A549 (cell line): ENCODE data around the gene ADAMTS19. TPM values are rescaled to one million over a fixed set of nuclear protein-coding genes. Genes with fewer than 3 reads are reported as not detected.

Experiments used
- ATAC-seq, 2 experiments: fragments of 200-7000 bp in 1 of 2; fragments of >200 bp in 1 of 2; cut with Nextera tagmentation in 1 of 2; cut with Tn5 transposase in 1 of 2; 3 replicates each; pipeline versions ENCODE4 v1.8.0 to v1.9.1; 2018 to 2020; ENCODE audit warnings: mild to moderate bottlenecking in 1 of 2, moderate library complexity in 1 of 2
- CTCF ChIA-PET: fragments of 300-600 bp; sonication (Branson Sonifier 250); formaldehyde crosslinking; extraction: SDS; loops from one replicate; lab custom pipeline; 2021; ENCODE audit warnings: antibody characterized with exemption, inconsistent platforms; lab: Yijun Ruan, JAX
- POLR2A ChIA-PET: fragments of 350-600 bp; formaldehyde crosslinking; extraction: SDS; loops from one replicate; lab custom pipeline; 2021; ENCODE audit warnings: antibody characterized with exemption, inconsistent platforms; lab: Yijun Ruan, JAX
- DNase-seq, 2 experiments: peaks; one replicate each; pipeline versions ENCODE4 v3.0.0 to v3.0.0-alpha.2; 2011 to 2016; ENCODE audit warnings: low read depth in 1 of 2, low spot score in 1 of 2
- FAIRE-seq: peaks from 2 replicates; lab custom pipeline; 2011; peaks lifted over from hg19 to GRCh38; lab: Jason Lieb, UNC
- H3K27ac ChIP-seq, 2 experiments: fragments of >200 bp; sonication (Bioruptor Twin); formaldehyde crosslinking; 3 replicates each; pipeline ENCODE4 v1.5.1; 2016 to 2017
- H3K4me1 ChIP-seq: fragments of >200 bp; sonication (Bioruptor Twin); formaldehyde crosslinking; 3 replicates; pipeline ENCODE4 v1.6.1; 2016
- H3K4me2 ChIP-seq: fragments of >200 bp; sonication (Bioruptor Twin); formaldehyde crosslinking; 3 replicates; pipeline ENCODE4 v1.6.1; 2016
- H3K4me3 ChIP-seq: fragments of >200 bp; sonication (Bioruptor Twin); formaldehyde crosslinking; 3 replicates; pipeline ENCODE4 v1.5.1; 2016
- H3K9me3 ChIP-seq: fragments of >200 bp; sonication (Bioruptor Twin); formaldehyde crosslinking; 3 replicates; pipeline ENCODE4 v1.6.1; 2016
- CEBPB ChIP-seq, 2 experiments: fragments of >200 bp in 1 of 2; sonication (Bioruptor Twin) in 1 of 2; formaldehyde crosslinking in 1 of 2; IDR thresholded peaks; 2 replicates each; pipeline ENCODE4 v1.6.1; 2012 to 2016
- CHD2 ChIP-seq: fragments of 150-350 bp; IDR thresholded peaks from 2 replicates; pipeline ENCODE4 v1.6.1; 2014; ENCODE audit warnings: low read length; ENCODE audit not compliant: partially characterized antibody
- CHD4 ChIP-seq: fragments of 200-600 bp; sonication (generic); IDR thresholded peaks from 2 replicates; pipeline ENCODE4 v1.6.1; 2016; ENCODE audit warnings: antibody characterized with exemption, mild to moderate bottlenecking, borderline replicate concordance
- EHF ChIP-seq: fragments of 250-450 bp; sonication (Bioruptor Pico); IDR thresholded peaks from 2 replicates; pipeline ENCODE4 v1.5.0; 2020; ENCODE audit warnings: mild to moderate bottlenecking
- FOSB ChIP-seq: fragments of 250-450 bp; sonication (Bioruptor Pico); IDR thresholded peaks from 2 replicates; pipeline ENCODE4 v1.5.0; 2020; ENCODE audit warnings: mild to moderate bottlenecking, moderate library complexity
- FOSL2 ChIP-seq, 2 experiments: fragments of 450-650 bp in 1 of 2; fragments of >200 bp in 1 of 2; sonication (Bioruptor Twin) in 1 of 2; formaldehyde crosslinking; IDR thresholded peaks; 2 replicates each; pipeline versions ENCODE4 v1.5.0 to v1.6.1; 2016 to 2020; ENCODE audit warnings: mild to moderate bottlenecking in 1 of 2, moderate library complexity in 1 of 2
- FOXS1 ChIP-seq: fragments of 250-450 bp; sonication (Bioruptor Pico); IDR thresholded peaks from 2 replicates; pipeline ENCODE4 v1.5.0; 2020; ENCODE audit warnings: mild to moderate bottlenecking, moderate library complexity
- GATA3 ChIP-seq: IDR thresholded peaks from 2 replicates; pipeline ENCODE4 v1.6.1; 2012; ENCODE audit warnings: borderline replicate concordance
- HDAC2 ChIP-seq: fragments of 200-600 bp; sonication (generic); IDR thresholded peaks from 2 replicates; pipeline ENCODE4 v1.6.1; 2016
- HEYL ChIP-seq: fragments of 250-450 bp; sonication (Bioruptor Pico); IDR thresholded peaks from 2 replicates; pipeline ENCODE4 v1.8.0; 2021; ENCODE audit warnings: mild to moderate bottlenecking, moderate library complexity
- HOXB13 ChIP-seq: fragments of 250-450 bp; sonication (Bioruptor Pico); IDR thresholded peaks from 2 replicates; pipeline ENCODE4 v1.5.0; 2020; ENCODE audit warnings: low read depth, mild to moderate bottlenecking, moderate library complexity
- JUN ChIP-seq, 2 experiments: fragments of >200 bp; sonication (Bioruptor Twin); formaldehyde crosslinking; IDR thresholded peaks; 2 replicates in 1 of 2; 3 replicates in 1 of 2; pipeline ENCODE4 v1.6.1; 2016 to 2017
- JUNB ChIP-seq: fragments of >200 bp; sonication (Bioruptor Twin); formaldehyde crosslinking; IDR thresholded peaks from 2 replicates; pipeline ENCODE4 v1.6.1; 2016
- KDM1A ChIP-seq: fragments of 200-600 bp; sonication (generic); IDR thresholded peaks from 2 replicates; pipeline ENCODE4 v1.6.1; 2016; ENCODE audit warnings: low read depth, mild to moderate bottlenecking
- KDM5A ChIP-seq: fragments of 200-600 bp; sonication (generic); IDR thresholded peaks from 2 replicates; pipeline ENCODE4 v1.6.1; 2016; ENCODE audit warnings: antibody characterized with exemption, mild to moderate bottlenecking
- MYC ChIP-seq: IDR thresholded peaks from 2 replicates; pipeline ENCODE4 v1.6.1; 2012; ENCODE audit warnings: mild to moderate bottlenecking, inconsistent platforms, low read length, improper control_type of control experiment, borderline replicate concordance
- NFE2L2 ChIP-seq: fragments of 150-350 bp; conservative IDR thresholded peaks from 2 replicates; pipeline ENCODE4 v1.6.1; 2014; ENCODE audit warnings: low read length
- NPAS2 ChIP-seq: fragments of 250-450 bp; sonication (Bioruptor Pico); IDR thresholded peaks from 2 replicates; pipeline ENCODE4 v1.8.0; 2022; ENCODE audit warnings: mild to moderate bottlenecking, moderate library complexity, borderline replicate concordance
- NR3C1 ChIP-seq: fragments of >200 bp; sonication (Bioruptor Twin); formaldehyde crosslinking; IDR thresholded peaks from 3 replicates; pipeline ENCODE4 v1.6.1; 2017
- POLR2AphosphoS2 ChIP-seq: conservative IDR thresholded peaks from 2 replicates; pipeline ENCODE4 v1.6.1; 2012; ENCODE audit warnings: low read length, improper control_type of control experiment, inconsistent platforms
- RAD21 ChIP-seq, 2 experiments: fragments of >200 bp in 1 of 2; sonication (Bioruptor Twin) in 1 of 2; formaldehyde crosslinking in 1 of 2; IDR thresholded peaks in 1 of 2; conservative IDR thresholded peaks in 1 of 2; 2 replicates in 1 of 2; 3 replicates in 1 of 2; pipeline ENCODE4 v1.6.1; 2012 to 2018; ENCODE audit warnings: inconsistent platforms in 1 of 2
- RFX5 ChIP-seq: fragments of 450-650 bp; IDR thresholded peaks from 2 replicates; pipeline ENCODE4 v1.7.1; 2014; ENCODE audit warnings: antibody characterized with exemption, mild to moderate bottlenecking, moderate library complexity
- RNF2 ChIP-seq: fragments of 200-600 bp; sonication (generic); IDR thresholded peaks from 2 replicates; pipeline ENCODE4 v1.6.1; 2016; ENCODE audit warnings: low read depth, mild to moderate bottlenecking, antibody characterized with exemption, moderate library complexity, borderline replicate concordance
- SMC3 ChIP-seq: fragments of >200 bp; sonication (Bioruptor Twin); formaldehyde crosslinking; IDR thresholded peaks from 3 replicates; pipeline ENCODE4 v1.6.1; 2018; ENCODE audit warnings: inconsistent platforms
- SREBF2 ChIP-seq: fragments of 450-650 bp; IDR thresholded peaks from 2 replicates; pipeline ENCODE4 v1.6.1; 2014; ENCODE audit warnings: mild to moderate bottlenecking, moderate library complexity
- TFCP2L1 ChIP-seq: fragments of 250-450 bp; sonication (Bioruptor Pico); IDR thresholded peaks from 2 replicates; pipeline ENCODE4 v1.5.0; 2021; ENCODE audit warnings: mild to moderate bottlenecking
- TP53 ChIP-seq: fragments of 250-450 bp; sonication (Bioruptor Pico); IDR thresholded peaks from 2 replicates; pipeline ENCODE4 v1.5.0; 2021; ENCODE audit warnings: mild to moderate bottlenecking, moderate library complexity
- ZC3H11A ChIP-seq: fragments of 450-650 bp; IDR thresholded peaks from 2 replicates; pipeline ENCODE4 v1.6.1; 2014; ENCODE audit warnings: antibody characterized with exemption, mild to moderate bottlenecking
- ZSCAN20 ChIP-seq: fragments of 250-450 bp; sonication (Bioruptor Pico); IDR thresholded peaks from 2 replicates; pipeline ENCODE4 v1.8.0; 2022; ENCODE audit warnings: mild to moderate bottlenecking, moderate library complexity
- WGBS: methylation state at CpG from one replicate; pipeline ENCODE4 v1.1.6; 2017; ENCODE audit errors: missing lambda C conversion rate; 5-methylcytosine and 5-hydroxymethylcytosine counted together
- polyA plus RNA-seq, 4 experiments: library from polyadenylated mRNA; depleted of rRNA in 3 of 4; stranded (reverse); fragments of >200 nt; fragmentation: RNase III in 1 of 4; extraction: RNeasy Plus Mini Kit Qiagen cat#74134 plus additional on column Dnase treatment in 1 of 4; gene quantifications; 2 replicates in 3 of 4; 3 replicates in 1 of 4; pipeline ENCODE4 v1.2.3, GENCODE V29; 2011 to 2017
- TF ChIP-seq, protein P1 (sequence below): fragments of 450-650 bp; IDR thresholded peaks from 2 replicates; pipeline ENCODE4 v1.6.1; 2014; ENCODE audit warnings: antibody characterized with exemption
- TF ChIP-seq, protein P2 (sequence below): fragments of >200 bp; sonication (Bioruptor Twin); formaldehyde crosslinking; IDR thresholded peaks from 2 replicates; pipeline ENCODE4 v1.6.1; 2016
- TF ChIP-seq, protein P3 (sequence below): fragments of >200 bp; sonication (Bioruptor Twin); formaldehyde crosslinking; IDR thresholded peaks from 3 replicates; pipeline ENCODE4 v1.5.1; 2016
- TF ChIP-seq, protein P4 (sequence below): IDR thresholded peaks from 2 replicates; pipeline ENCODE4 v1.6.1; 2012; ENCODE audit warnings: low read depth, borderline replicate concordance
- TF ChIP-seq, protein P5 (sequence below): fragments of 250-450 bp; sonication (Bioruptor Pico); IDR thresholded peaks from 2 replicates; pipeline ENCODE4 v1.5.0; 2020; ENCODE audit warnings: low read depth, mild to moderate bottlenecking, moderate library complexity

ADAMTS19 gene
- polyA plus RNA-seq, 2 of the 4 experiments (the other 2 are of a cell fraction): not detected

DNA sequence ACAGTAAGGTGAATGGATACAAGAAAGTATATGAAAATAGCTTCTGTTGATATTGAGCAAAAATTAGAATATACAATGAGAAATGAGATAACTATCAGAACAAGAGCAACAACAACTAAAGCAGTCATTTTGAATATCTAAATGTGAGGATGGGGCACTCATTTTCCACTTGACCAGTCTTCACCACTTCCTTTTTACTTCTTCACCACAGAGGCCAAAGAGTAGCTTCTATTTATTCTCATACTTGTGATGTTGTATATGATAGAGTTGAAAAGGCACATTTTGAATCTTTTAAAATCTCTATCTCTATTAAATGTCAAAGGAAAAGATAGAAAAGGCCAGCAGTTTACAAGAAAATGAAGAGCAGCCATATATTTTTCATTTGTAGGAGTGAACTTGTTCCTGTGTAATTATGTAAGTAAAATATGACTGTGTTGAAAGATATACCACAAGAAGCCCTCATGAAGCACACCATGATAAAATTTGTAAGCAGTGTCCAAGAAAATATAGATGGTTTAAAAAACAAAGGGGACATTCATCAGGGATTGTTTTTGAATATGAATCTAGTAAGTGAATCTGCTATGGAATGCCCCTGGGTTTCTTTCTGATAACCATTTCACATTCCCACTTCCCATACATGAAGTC lies 39.2 kb downstream of the ADAMTS19 start:
- no peak for FAIRE-seq
- Histone ChIP-seq H3K27ac (no peak overlapping the region), H3K4me3 (no peak overlapping the region), H3K4me1 (no peaks in the 10 kb centered on the region), H3K9me3 (no peaks in the 10 kb centered on the region), H3K4me2 (no peak overlapping the region)
- no peak for ATAC-seq
- POLR2A ChIA-PET: no interaction called here
- TF ChIP-seq JUNB: no peak
- TF ChIP-seq HDAC2: no peak
- no peak for TF ChIP-seq RFX5
- TF ChIP-seq TFCP2L1: no peak
- TF ChIP-seq MYC: no peak
- no peak for TF ChIP-seq HEYL
- TF ChIP-seq GATA3: no peak
- no peak for TF ChIP-seq NFE2L2
- TF ChIP-seq FOSB (CRISPR knock-in tag): no peak
- no peak for TF ChIP-seq JUN (IDR thresholded peaks at IDR 0.05)
- TF ChIP-seq FOSL2 (IDR thresholded peaks at IDR 0.05): no peak
- no peak for TF ChIP-seq FOSL2 (CRISPR knock-in tag; IDR thresholded peaks at IDR 0.05)
- TF ChIP-seq CHD4: no peak
- TF ChIP-seq EHF (CRISPR knock-in tag): no peak
- TF ChIP-seq RNF2: no peak
- TF ChIP-seq, protein P1, sequence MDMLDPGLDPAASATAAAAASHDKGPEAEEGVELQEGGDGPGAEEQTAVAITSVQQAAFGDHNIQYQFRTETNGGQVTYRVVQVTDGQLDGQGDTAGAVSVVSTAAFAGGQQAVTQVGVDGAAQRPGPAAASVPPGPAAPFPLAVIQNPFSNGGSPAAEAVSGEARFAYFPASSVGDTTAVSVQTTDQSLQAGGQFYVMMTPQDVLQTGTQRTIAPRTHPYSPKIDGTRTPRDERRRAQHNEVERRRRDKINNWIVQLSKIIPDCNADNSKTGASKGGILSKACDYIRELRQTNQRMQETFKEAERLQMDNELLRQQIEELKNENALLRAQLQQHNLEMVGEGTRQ: no peak
- TF ChIP-seq SMC3: no peak
- no peak for TF ChIP-seq RAD21 (conservative IDR thresholded peaks at IDR 0.05 in 1 of 2, IDR thresholded peaks at IDR 0.05 in 1 of 2)
- no peak for TF ChIP-seq SREBF2
- no peak for TF ChIP-seq FOXS1 (CRISPR knock-in tag)
- DNase-seq: no peak
- CTCF ChIA-PET: no interaction called here

DNA sequence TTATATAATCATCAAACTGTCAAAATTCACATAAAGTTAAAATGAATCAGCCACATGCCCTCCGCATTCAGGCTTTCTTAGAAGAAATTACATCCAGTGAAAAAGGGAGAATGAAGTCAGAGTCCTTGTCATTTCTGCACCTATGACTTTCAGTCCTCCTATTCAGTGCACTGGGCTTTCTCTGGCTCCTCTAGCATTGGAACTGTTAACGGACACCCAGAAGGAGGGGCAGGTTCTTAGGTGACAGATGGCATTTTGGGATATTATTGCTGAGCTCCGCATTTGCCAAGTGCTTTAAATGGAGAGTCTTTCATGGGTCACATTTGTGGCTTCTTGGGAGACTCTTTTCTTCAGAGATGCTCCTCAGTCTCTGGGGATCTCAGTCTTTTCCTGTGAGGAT lies 40.0 kb downstream of the ADAMTS19 start:
- no peak for ATAC-seq
- Histone ChIP-seq H3K9me3 (no peaks in the 10 kb centered on the region), H3K4me2 (no peak overlapping the region), H3K4me3 (no peak overlapping the region), H3K27ac (no peak overlapping the region)
- 50% methylated on average over 3 of the region's 3 CpGs for WGBS
- CTCF ChIA-PET: no interaction called here
- TF ChIP-seq JUN (IDR thresholded peaks at IDR 0.05): no peak
- TF ChIP-seq, protein P2, sequence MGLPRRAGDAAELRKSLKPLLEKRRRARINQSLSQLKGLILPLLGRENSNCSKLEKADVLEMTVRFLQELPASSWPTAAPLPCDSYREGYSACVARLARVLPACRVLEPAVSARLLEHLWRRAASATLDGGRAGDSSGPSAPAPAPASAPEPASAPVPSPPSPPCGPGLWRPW: no peak
- TF ChIP-seq HOXB13 (CRISPR knock-in tag): no peak
- no peak for TF ChIP-seq NFE2L2
- no peak for TF ChIP-seq POLR2AphosphoS2
- TF ChIP-seq, all 56 proteins: peak for 0
- no peaks in the 10 kb centered on the region for H3K4me1 ChIP-seq
- DNase-seq (no peak), FAIRE-seq (no peak)
- POLR2A ChIA-PET: no interaction called here

DNA sequence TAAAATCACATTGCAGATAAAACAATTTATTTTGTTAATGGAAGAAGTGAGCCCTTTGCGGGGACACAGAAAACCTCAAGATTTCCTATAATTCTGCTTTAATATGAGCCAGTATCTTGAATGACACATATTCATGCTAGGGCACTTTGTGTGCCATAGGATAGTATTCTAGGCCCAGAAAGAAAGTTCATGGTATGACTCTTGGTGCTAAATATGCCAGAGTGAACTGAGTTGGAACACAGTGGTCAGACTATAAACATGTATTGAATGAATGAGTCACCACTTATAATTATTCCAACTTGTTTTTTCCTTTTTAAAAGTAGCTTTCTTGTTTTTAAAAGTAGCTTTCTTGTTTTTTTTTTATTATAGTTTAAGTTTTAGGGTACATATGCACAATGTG lies 46.0 kb downstream of the ADAMTS19 start:
- ATAC-seq: no peak
- POLR2A ChIA-PET: no interaction called here
- CTCF ChIA-PET: no interaction called here
- Histone ChIP-seq H3K27ac (no peak overlapping the region), H3K9me3 (no peaks in the 10 kb centered on the region), H3K4me2 (no peak overlapping the region), H3K4me3 (no peak overlapping the region), H3K4me1 (no peaks in the 10 kb centered on the region)
- no peak for FAIRE-seq
- WGBS: 53% methylated on average over 1 of the region's 1 CpG
- no peak for DNase-seq
- TF ChIP-seq, protein P3, sequence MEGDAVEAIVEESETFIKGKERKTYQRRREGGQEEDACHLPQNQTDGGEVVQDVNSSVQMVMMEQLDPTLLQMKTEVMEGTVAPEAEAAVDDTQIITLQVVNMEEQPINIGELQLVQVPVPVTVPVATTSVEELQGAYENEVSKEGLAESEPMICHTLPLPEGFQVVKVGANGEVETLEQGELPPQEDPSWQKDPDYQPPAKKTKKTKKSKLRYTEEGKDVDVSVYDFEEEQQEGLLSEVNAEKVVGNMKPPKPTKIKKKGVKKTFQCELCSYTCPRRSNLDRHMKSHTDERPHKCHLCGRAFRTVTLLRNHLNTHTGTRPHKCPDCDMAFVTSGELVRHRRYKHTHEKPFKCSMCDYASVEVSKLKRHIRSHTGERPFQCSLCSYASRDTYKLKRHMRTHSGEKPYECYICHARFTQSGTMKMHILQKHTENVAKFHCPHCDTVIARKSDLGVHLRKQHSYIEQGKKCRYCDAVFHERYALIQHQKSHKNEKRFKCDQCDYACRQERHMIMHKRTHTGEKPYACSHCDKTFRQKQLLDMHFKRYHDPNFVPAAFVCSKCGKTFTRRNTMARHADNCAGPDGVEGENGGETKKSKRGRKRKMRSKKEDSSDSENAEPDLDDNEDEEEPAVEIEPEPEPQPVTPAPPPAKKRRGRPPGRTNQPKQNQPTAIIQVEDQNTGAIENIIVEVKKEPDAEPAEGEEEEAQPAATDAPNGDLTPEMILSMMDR: no peak
- TF ChIP-seq KDM1A (no peak), CEBPB (IDR thresholded peaks at IDR 0.05) (no peak), NPAS2 (CRISPR knock-in tag) (no peak), SMC3 (no peak), RAD21 (conservative IDR thresholded peaks at IDR 0.05 in 1 of 2, IDR thresholded peaks at IDR 0.05 in 1 of 2) (no peak), TFCP2L1 (no peak), ZC3H11A (no peak), HOXB13 (CRISPR knock-in tag) (no peak), ZSCAN20 (CRISPR knock-in tag) (no peak), KDM5A (no peak), NR3C1 (no peak), TP53 (CRISPR knock-in tag) (no peak), CHD2 (no peak)
- TF ChIP-seq, protein P4, sequence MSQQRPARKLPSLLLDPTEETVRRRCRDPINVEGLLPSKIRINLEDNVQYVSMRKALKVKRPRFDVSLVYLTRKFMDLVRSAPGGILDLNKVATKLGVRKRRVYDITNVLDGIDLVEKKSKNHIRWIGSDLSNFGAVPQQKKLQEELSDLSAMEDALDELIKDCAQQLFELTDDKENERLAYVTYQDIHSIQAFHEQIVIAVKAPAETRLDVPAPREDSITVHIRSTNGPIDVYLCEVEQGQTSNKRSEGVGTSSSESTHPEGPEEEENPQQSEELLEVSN: no peak
- TF ChIP-seq, protein P5, sequence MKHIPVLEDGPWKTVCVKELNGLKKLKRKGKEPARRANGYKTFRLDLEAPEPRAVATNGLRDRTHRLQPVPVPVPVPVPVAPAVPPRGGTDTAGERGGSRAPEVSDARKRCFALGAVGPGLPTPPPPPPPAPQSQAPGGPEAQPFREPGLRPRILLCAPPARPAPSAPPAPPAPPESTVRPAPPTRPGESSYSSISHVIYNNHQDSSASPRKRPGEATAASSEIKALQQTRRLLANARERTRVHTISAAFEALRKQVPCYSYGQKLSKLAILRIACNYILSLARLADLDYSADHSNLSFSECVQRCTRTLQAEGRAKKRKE (CRISPR knock-in tag): no peak
